OCI-LY1 (cell line): ENCODE results near the gene EML6.

Experiments used
- H2AFZ ChIP-seq: fragments of 200-600 bp; sonication (generic), shearing (Covaris generic); 2 replicates; pipeline ENCODE4 v1.6.0; 2014; ENCODE audit warnings: antibody characterized with exemption, mild to moderate bottlenecking, low read length
- H3F3A ChIP-seq: fragments of 200-600 bp; sonication (generic), shearing (Covaris generic); 2 replicates; pipeline ENCODE4 v1.6.0; 2014; ENCODE audit warnings: mild to moderate bottlenecking, antibody characterized with exemption, low read length, moderate library complexity; ENCODE audit not compliant: insufficient read depth
- H3K27ac ChIP-seq: fragments of 200-600 bp; sonication (generic); 2 replicates; pipeline ENCODE4 v1.5.1; 2014; ENCODE audit warnings: low read length, mixed run types, mild to moderate bottlenecking, low read depth; ENCODE audit not compliant: poor library complexity, severe bottlenecking
- H3K27me3 ChIP-seq: fragments of 200-600 bp; sonication (generic); 2 replicates; pipeline ENCODE4 v1.6.0; 2014; ENCODE audit warnings: antibody characterized with exemption, mild to moderate bottlenecking, low read length, moderate library complexity; ENCODE audit not compliant: insufficient read depth
- H3K36me3 ChIP-seq: fragments of 200-600 bp; sonication (generic); 2 replicates; pipeline ENCODE4 v1.6.1; 2014; ENCODE audit warnings: mild to moderate bottlenecking, antibody characterized with exemption, low read length, moderate library complexity, mixed read lengths; ENCODE audit not compliant: insufficient read depth
- H3K4me1 ChIP-seq: fragments of 200-600 bp; sonication (generic); 2 replicates; pipeline ENCODE4 v1.5.1; 2014; ENCODE audit warnings: mild to moderate bottlenecking, low read length, moderate library complexity; ENCODE audit not compliant: insufficient read depth, severe bottlenecking
- H3K4me2 ChIP-seq: fragments of 200-600 bp; sonication (generic), shearing (Covaris generic); 2 replicates; pipeline ENCODE4 v1.6.1; 2014; ENCODE audit warnings: low read length
- H3K4me3 ChIP-seq: fragments of 200-600 bp; sonication (generic); 2 replicates; pipeline ENCODE4 v1.5.1; 2014; ENCODE audit warnings: low read length, low read depth, mild to moderate bottlenecking, mixed read lengths; ENCODE audit not compliant: poor library complexity, severe bottlenecking
- H3K79me2 ChIP-seq: fragments of 200-600 bp; shearing (Covaris generic); 2 replicates; pipeline ENCODE4 v1.6.1; 2016; ENCODE audit warnings: mixed run types, low read length, mixed read lengths; ENCODE audit not compliant: insufficient read depth
- H3K9ac ChIP-seq: fragments of 200-600 bp; sonication (generic), shearing (Covaris generic); 2 replicates; pipeline ENCODE4 v1.6.1; 2014; ENCODE audit warnings: mild to moderate bottlenecking, low read length, mixed read lengths
- H3K9me2 ChIP-seq: fragments of 200-600 bp; sonication (generic), shearing (Covaris generic); 2 replicates; pipeline ENCODE4 v1.6.1; 2014; ENCODE audit warnings: low read depth, mild to moderate bottlenecking, low read length, mixed read lengths
- H3K9me3 ChIP-seq: fragments of 200-600 bp; shearing (Covaris generic); 2 replicates; pipeline ENCODE4 v1.6.1; 2014; ENCODE audit warnings: low read length, mixed read lengths
- H4K20me1 ChIP-seq: fragments of 200-600 bp; sonication (generic), shearing (Covaris generic); 2 replicates; pipeline ENCODE4 v1.6.0; 2016; ENCODE audit warnings: mild to moderate bottlenecking, low read length; ENCODE audit not compliant: insufficient read depth
- EZH2 ChIP-seq: fragments of 200-600 bp; sonication (generic), shearing (Covaris generic); IDR thresholded peaks from 2 replicates; pipeline ENCODE4 v1.8.0; 2017; ENCODE audit warnings: borderline replicate concordance, mixed run types, mild to moderate bottlenecking, antibody characterized with exemption, low read length, moderate library complexity, mixed read lengths
- TF ChIP-seq, protein P1 (sequence below): fragments of 200-600 bp; sonication (generic), shearing (Covaris generic); IDR thresholded peaks from 2 replicates; pipeline ENCODE4 v1.5.1; 2017; ENCODE audit warnings: mild to moderate bottlenecking, antibody characterized with exemption, low read length, moderate library complexity, mixed read lengths

Gene EML6

DNA sequence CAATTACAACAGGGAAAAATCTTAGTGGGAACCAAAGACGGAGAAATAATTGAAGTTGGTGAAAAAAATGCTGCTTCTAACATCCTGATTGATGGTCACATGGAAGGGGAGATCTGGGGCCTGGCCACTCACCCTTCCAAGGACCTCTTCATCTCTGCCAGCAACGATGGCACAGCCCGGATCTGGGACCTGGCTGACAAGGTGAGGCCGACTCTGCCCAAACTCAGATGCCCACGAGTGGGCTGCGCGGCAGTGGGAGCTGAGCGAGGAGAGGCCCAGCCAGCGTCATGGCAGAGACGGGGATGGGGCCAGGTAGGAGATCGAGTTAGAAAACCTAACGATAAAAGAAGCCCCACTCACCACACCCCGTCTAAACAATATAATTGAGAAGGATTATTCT, 239.0 kb downstream of the EML6 start:
- H3K27ac ChIP-seq = no peak overlapping the region
- H3K36me3 ChIP-seq = peaks cover 88% of the 10 kb centered on the region
- no peaks in the 10 kb centered on the region for H3K9me2 ChIP-seq
- H3K4me1 ChIP-seq = peaks cover 12% of the 10 kb centered on the region
- H3K9me3 ChIP-seq = no peaks in the 10 kb centered on the region
- TF ChIP-seq, protein P1, sequence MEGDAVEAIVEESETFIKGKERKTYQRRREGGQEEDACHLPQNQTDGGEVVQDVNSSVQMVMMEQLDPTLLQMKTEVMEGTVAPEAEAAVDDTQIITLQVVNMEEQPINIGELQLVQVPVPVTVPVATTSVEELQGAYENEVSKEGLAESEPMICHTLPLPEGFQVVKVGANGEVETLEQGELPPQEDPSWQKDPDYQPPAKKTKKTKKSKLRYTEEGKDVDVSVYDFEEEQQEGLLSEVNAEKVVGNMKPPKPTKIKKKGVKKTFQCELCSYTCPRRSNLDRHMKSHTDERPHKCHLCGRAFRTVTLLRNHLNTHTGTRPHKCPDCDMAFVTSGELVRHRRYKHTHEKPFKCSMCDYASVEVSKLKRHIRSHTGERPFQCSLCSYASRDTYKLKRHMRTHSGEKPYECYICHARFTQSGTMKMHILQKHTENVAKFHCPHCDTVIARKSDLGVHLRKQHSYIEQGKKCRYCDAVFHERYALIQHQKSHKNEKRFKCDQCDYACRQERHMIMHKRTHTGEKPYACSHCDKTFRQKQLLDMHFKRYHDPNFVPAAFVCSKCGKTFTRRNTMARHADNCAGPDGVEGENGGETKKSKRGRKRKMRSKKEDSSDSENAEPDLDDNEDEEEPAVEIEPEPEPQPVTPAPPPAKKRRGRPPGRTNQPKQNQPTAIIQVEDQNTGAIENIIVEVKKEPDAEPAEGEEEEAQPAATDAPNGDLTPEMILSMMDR = no peak
- no peak for TF ChIP-seq EZH2
- H4K20me1 ChIP-seq = no peaks in the 10 kb centered on the region
- H3K79me2 ChIP-seq = no peaks in the 10 kb centered on the region
- no peaks in the 10 kb centered on the region for H3K27me3 ChIP-seq
- H3K4me3 ChIP-seq = no peak overlapping the region
- H3K4me2 ChIP-seq = no peak overlapping the region
- no peaks in the 10 kb centered on the region for H3F3A ChIP-seq
- H3K9ac ChIP-seq = no peak overlapping the region
- H2AFZ ChIP-seq = no peak overlapping the region

DNA sequence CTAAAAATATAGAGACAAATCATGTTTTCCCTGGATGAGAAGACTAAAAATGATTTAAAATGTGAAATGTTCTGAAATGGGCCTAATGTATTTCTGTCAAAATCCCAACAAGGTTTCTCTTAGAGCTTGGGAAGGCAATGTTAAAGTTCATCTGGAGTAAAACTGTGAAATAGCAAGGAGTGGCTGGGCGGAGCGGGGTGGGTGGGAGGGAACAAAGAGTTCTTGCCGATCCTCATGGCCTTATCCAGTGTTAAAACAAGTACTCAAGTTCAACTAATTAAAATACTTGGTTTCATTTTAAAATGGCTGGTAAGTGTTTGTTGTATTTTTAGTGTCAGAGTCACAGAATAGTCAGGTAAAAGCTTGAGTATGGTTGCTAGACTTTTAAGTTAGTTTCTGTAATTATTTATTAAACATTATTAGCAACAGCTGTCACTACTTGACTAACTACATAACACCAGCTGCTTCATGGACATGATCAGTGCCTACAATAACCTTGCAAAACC, 239.5 kb downstream of the EML6 start:
- Histone ChIP-seq H3K79me2 (no peaks in the 10 kb centered on the region), H3K4me2 (no peak overlapping the region), H3K4me1 (peaks cover 8% of the 10 kb centered on the region), H4K20me1 (no peaks in the 10 kb centered on the region), H3K9me3 (no peaks in the 10 kb centered on the region), H3K27me3 (no peaks in the 10 kb centered on the region), H3K36me3 (peaks cover 88% of the 10 kb centered on the region), H3K27ac (no peak overlapping the region), H3K4me3 (no peak overlapping the region), H3K9ac (no peak overlapping the region), H3F3A (no peaks in the 10 kb centered on the region), H3K9me2 (no peaks in the 10 kb centered on the region), H2AFZ (no peak overlapping the region)
- TF ChIP-seq EZH2 = no peak
- TF ChIP-seq, protein P1 = no peak

DNA sequence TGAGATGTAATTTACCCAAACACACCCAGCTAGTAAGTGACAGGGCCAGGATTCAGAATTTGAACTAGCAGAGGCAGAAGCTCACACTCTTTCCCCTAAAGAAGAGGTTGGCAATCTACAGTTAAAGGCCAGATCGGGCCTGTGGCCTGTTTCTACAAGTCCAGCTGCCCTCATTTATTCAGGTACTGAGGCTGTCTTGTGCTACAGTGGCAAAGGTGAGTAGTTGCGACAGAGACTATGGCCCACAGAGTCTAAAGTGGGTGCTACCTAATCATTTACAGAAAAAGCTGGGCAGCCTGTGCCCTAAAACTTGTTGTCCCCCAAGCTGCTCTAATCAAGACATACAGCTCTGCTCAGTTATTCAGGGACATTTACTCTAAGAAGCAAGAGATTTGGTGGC, 240.0 kb downstream of the EML6 start:
- TF ChIP-seq, protein P1 = no peak
- TF ChIP-seq EZH2 = no peak
- Histone ChIP-seq H3K27ac (no peak overlapping the region), H2AFZ (no peak overlapping the region), H3K79me2 (no peaks in the 10 kb centered on the region), H3F3A (no peaks in the 10 kb centered on the region), H3K4me2 (no peak overlapping the region), H3K9ac (no peak overlapping the region), H3K4me3 (no peak overlapping the region), H3K27me3 (no peaks in the 10 kb centered on the region), H3K9me3 (no peaks in the 10 kb centered on the region), H4K20me1 (no peaks in the 10 kb centered on the region), H3K9me2 (no peaks in the 10 kb centered on the region), H3K4me1 (peaks cover 6% of the 10 kb centered on the region), H3K36me3 (peaks cover 90% of the 10 kb centered on the region)
